GM18868 (cell line): ENCODE data around the gene DDX3X.
"Not testable (repeated sequence)": the region's sequence is repeated elsewhere in the genome, so short reads cannot be mapped to it uniquely, and the experiment has no call there.

Source experiments
- ATAC-seq: cut with Tn5 transposase; IDR thresholded peaks from one replicate; pipeline ENCODE4 v1.9.1; 2021; ENCODE audit warnings: mild to moderate bottlenecking, moderate library complexity; ENCODE audit not compliant: unreplicated experiment

The DDX3X gene

DNA sequence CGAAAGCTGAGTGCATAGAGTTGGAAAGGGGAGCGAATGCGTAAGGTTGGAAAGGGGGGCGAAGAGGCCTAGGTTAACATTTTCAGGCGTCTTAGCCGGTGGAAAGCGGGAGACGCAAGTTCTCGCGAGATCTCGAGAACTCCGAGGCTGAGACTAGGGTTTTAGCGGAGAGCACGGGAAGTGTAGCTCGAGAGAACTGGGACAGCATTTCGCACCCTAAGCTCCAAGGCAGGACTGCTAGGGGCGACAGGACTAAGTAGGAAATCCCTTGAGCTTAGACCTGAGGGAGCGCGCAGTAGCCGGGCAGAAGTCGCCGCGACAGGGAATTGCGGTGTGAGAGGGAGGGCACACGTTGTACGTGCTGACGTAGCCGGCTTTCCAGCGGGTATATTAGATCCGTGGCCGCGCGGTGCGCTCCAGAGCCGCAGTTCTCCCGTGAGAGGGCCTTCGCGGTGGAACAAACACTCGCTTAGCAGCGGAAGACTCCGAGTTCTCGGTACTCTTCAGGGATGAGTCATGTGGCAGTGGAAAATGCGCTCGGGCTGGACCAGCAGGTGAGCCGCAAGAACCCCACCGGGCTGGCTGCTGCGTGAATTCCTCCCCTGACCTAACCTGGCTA is at the start of gene DDX3X:
Gene DDX3X, plus strand, starts transcription at position 419 of the 619 bp plus-strand sequence. Its CDS starts 91 bp downstream, at position 510.
- peak; percentile 57 for ATAC-seq

DNA sequence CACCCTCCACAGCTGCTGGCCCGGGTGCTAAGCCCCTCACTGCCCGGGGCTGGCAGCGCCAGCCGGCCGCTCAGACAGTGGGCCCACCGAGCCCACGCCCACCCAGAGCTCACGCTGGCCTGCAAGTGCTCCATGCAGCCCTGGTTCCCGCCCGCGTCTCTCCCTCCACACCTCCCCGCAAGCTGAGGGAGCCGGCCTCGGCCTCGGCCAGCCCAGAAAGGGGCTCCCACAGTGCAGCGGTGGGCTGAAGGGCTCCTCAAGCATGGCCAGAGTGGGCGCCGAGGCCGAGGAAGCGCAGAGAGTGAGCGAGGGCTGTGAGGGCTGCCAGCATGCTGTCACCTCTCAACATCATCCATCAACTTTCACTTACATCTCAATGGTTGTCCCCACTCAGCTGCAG is 48.0 kb upstream of the DDX3X start:
- ATAC-seq = not testable (repeated sequence)

DNA sequence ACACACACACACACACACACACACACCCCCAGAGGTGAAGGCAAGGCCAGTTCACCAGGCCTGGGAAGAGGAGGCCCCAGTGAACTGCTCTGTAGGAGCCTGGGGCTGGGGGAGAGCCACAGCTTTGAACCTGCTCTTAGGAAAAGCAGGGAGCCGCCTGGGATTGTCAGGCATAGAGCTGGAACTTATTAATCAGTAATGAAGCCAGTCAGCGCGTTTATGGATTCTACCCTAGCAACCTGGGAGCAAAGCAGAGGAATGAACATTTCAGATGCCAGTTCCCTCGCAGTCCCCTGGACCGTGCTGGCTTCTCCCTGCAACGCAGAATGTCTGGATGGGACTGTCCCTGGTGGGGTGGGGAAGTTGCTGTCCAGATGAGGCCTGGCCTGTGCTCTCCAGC is 45.3 kb upstream of the DDX3X start:
- no peak for ATAC-seq

DNA sequence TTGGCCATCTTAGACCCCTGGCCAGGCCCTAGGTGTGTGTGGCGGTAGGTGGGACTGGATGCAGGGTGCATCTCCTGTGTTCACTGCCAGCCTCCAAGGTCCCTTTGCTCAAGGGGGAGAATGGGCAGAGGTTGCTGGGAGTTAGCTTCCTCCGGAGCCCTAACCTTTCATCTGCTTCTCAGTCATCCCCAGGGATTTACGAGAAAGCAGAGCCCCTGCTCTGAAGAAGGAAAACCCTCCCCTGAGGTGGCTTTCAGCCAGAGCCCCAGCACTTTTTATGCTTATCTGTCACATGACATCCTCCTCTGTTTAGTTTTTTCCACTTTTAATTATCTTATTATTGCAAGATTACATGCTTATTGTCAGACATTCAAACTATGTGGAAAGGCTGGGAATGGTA is 44.9 kb upstream of the DDX3X start:
- ATAC-seq = no peak

DNA sequence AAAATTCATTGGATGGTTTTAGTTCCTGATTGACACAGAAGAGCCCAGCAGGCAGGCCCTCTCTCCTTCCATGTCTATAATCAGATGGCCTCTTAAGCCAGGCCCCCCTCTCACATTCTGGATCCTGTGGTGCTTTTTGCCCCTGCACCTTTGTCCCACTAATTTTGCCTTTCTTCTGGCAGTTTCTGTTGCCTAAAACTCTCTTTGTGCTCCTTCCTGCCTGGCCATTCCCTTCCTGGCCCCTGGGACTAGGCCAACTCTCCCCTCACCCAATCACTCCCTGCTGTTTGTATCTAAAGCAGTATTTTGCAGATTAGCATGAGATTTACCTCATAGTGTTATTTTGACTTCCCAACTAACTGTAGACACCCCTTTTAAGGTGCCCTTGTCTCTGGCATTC is 42.7 kb upstream of the DDX3X start:
- ATAC-seq = no peak

DNA sequence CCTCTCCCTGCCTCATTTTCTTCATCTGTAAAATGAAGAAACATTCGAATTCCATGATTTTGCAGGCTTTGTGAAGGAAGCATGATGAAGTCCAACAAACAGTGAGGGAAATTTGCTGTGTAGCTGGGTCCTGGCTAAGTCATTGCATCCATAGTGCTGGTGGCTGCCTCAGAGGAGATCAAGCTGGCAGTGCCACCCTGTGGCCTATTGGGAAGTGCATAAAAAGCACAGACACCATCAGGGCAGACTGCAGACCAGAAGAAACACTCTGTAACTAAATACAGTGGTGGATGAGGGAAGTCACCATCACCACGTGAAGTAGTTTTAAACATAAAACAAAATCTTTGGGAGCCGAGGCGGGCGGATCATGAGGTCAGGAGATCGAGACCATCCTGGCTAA is 40.7 kb upstream of the DDX3X start:
- ATAC-seq = no peak

DNA sequence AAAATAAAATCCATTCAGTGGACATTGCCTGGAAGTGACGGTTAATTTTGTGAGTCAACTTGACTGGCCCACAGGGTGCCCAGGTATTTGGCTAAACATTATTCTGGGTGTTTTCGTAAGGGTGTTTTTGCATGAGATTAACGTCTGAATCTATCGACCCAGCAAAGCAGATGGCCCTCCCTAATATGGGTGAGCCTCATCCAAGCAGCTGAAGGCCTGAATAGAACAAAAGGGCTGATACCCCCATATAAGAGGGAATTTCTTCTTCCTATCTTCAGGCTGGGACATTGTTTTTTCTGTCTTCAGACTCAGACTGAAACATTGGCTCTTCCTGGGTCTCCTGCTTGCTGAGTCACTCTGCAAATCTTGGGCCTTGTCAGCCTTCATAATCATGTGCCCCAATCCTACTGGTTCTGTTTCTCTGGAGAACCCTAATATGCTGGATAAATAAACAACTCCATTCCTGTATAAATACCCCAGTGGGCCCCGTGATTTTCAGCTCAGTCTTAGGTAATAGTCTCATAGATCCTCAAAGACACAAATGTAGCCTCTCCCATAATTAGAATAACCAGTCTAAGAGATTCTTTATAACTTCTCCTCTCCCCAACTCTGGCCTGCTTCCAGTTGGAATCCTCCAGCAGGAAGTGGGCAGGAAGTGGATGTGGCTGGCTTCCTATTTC is 33.1 kb upstream of the DDX3X start:
- ATAC-seq = no peak

DNA sequence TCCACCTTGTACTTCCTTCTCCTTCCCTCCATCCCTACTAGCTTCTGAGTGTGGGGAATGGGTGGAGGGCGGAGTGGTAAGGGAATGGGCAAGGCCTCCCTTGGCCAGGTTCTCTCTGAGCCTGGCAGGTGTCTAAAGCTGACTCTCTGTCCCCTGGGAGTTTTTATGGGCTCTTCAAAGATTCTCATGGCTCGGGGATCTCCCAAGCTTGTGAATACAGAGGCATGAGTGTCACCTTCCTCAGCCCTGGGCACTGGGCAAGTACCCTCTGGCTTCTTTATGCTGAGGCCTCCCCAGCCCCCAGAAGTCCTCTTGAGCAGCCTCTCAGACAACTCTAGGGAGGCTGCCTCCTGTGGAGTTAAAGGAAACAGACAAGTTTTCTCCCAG is 32.5 kb upstream of the DDX3X start:
- ATAC-seq = peak; percentile 85

DNA sequence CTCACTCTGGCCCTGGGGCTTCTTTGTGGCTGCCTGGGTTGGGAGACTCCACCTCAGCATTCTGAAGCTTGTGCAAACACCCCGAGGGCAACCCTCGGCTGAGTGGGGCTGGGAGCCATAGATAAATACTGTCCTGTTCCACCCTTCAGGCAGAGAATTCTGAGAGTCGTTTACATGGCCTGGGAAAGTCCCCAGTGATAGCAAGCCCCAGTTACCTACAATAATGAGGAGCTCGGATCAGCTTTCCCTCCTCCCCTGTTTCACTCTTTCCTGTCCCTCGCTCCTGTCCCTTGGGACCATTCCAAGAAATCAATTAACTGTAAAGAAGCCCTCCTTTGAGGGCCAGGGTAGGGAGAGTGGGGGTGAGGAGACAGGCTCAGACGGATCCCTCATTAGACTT is 31.6 kb upstream of the DDX3X start:
- ATAC-seq = no peak

DNA sequence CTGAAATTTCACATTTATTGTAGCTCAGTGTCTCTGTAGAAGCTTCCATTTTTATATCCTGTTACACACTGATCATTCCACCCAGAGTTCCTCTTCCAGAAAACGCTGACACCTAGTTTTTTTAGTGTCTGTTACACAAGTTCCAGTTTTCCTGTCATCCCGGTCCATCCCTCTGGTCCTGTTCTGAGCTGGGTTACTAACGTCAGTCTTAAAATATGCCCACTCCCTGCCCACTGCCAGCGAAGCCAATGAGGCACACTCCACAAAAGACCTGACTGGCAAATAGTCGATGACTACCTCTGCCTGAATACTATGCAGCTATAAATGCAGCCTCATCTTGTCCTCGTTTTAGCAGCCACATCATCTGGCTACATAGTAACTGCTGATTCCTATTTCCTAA is 30.9 kb upstream of the DDX3X start:
- no peak for ATAC-seq

DNA sequence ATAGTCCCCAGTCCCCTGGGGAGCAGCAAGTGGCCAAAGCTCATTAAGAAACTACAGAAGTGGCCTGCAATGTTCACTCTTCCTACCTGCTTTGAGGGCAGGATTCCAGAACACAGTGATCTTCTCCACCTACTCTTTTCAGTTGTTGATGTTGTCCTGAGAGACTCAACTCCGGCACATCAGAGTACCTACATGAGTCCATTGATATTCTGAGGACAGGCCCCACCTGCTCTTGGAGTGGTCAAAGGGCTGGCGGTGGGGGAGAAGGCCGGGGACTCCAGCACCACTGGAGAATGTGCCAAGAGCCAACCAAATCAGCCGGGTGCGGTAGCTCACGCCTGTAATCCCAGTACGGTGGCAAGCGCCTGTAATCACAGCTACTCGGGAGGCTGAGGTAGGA is 29.8 kb upstream of the DDX3X start:
- no peak for ATAC-seq

DNA sequence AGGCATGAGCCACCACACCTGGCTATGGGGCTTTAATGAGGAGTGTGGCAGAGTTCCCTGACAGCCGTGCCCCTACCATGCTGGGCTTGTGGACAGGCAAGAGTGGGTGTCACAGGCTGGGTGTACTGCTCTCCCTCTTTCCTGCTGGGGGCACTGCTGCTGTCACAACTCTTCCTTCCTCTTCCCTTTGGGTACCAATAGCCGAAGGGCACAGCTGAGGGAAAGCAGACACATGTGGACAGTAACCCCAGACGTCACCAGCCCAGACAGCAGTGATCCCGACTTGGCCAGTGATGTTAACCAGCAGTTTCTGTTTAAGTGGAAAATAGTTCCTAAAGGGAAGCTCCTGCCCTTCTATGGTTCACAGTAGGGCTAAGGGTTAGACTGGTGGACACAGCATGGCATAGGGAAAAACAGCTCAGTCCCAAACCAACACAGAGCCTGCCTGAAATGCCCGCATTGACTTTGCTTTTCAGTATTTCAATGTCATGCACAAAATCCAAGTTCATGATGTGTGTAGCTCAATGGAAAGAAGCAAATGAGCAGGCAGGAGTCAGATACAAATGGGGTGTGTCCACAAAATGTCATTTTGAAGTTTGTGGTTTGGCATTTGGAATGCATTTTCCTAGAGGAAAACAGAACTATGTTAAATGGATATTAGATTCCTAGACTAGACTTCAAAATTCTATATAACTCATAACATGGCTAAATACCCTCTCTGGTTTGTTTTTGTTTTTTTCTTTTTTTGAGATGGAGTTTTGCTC is 24.9 kb upstream of the DDX3X start:
- ATAC-seq = no peak

DNA sequence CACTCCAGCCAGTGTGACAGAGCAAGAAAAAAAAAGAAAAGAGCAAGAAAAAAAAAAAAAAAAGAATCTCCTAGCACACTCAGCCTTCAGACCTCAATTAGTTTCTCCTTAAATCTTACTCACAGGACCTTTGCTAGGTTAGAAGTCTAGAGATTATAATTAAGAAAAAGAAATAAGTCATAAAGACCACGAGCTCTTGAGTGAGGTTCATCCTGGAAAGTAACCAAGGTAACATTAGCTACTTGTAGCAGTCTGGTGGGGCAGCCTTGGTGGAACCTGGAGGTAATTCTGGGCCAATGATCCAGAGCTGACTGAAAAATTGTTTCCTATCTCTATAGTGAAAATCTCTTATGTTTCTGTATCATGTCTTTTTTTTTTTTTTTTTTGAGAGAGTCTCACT is 21.2 kb upstream of the DDX3X start:
- ATAC-seq = no peak

DNA sequence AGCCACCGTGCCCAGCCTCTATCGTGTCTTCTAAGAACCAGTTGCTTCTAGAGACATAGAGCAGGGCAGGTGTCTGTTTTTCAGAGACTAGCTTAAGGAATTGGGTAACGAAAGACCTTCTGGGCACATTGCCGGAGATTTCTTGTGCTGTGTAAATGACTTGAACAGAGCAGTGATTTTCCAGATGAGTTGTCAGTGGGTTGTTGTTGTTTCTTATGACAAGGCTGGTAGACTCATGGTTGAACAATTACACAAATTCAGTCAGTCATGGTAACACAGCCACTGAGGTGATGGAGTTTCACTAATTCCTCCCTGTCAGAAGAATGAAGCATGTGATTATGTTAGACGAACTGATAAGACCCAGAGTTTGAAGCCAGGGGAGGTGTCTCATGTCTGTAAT is 20.5 kb upstream of the DDX3X start:
- ATAC-seq = no peak

DNA sequence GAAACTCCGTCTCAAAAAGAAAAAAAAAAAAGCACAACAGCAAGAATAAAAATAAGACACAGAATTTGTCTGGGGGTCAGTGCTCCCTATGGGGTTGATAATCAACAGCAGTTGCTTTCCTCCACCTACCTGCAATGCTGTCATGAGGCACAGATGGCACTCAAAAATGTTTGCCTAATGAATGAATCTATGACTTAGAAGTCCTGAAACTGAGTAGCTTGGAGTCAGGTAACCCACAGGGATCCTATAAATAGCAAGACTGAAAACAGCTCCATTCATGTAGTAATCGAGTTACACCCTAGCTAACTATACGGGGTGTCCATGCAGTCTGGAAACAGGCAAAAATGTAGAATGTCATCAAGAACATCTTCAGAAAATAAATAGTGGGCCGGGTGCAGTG is 19.8 kb upstream of the DDX3X start:
- peak; percentile 70 for ATAC-seq

DNA sequence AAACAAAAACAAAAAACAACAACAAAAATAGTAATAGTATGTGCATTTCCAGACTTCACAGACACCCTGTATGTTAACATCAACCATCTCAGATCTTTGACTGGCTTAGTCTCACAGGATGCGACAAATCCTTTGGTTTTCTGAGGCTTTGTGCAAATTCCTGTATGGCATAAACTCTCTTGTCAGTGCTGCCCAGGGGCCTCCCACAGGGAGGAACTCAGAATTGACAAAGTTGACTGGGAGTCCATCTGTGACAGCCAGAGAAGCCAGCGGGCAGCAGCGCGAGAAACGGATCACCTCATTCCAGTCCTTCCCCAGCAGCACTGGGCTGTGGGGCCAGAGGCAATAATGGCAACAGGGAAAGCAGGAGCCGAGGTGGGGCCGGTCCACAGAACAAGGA is 19.1 kb upstream of the DDX3X start:
- ATAC-seq = no peak

DNA sequence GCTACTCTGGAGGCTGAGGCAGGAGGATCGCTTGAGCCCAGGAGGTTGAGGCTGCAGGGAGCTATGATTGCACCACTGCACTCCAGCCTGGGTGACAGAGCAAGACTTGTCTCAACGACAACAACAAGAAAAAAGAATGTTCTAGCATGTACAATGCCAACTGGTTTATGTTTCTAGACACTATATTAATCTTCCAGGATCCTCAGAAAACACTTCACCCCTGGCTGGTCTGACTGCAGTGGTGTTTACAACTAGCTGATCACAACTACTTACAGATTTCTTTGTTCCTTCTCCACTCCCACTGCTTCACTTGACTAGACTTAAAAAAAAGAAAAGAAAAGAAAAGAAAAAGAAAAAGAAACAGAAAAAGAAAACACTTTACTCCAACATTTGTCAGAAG is 17.7 kb upstream of the DDX3X start:
- ATAC-seq = not testable (repeated sequence)

DNA sequence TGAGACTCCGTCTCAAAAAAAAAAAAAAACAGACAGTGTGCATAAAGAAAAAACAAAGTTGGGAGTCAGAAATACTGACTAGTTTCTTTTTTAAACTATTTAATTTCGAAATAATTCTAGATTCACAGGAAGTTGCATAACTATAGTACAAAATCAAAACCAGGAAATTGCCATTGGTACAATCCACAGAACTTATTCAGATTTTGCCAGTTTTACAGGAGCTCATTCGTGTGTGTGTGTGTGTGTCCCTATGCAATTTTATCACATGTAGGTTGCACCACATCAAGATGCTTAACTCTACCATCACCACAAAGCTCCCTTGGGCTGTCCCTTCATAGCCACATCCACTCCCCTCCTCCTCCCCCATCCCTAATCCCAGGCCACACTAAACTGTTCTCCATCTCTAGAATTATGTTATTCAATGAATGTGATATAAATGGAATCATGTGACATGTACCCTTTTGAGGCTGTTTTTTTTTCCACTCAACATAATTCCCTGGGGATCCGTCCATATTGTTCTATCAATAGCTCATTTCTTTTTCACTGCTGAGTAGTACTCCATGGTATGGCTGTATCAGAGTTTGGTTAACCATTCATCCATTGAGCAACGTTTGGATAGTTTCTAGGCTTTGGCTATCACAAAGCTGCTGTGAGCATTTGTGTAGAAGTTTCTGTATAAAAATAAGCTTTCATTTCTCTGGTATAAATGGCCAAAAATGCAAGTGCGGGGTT is 16.3 kb upstream of the DDX3X start:
- no peak for ATAC-seq

DNA sequence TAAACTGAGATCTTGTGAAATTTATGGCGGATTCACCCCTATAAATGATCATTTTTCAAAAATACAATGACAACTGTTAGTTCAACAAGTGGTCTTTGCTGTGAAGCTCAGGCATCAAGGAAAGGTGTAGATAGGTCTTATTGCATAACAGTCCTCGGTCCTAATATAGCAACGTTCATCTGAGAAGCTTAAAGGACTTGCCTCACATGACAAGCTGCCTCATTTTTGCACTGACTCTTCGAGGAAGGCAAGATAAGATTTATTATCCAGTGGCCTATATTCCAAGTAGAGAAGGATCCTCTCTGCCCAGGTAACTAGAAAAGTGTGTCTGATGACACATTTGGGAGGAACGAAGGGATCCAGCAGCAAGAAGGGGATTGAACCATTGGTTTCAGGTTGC is 13.6 kb upstream of the DDX3X start:
- no peak for ATAC-seq

DNA sequence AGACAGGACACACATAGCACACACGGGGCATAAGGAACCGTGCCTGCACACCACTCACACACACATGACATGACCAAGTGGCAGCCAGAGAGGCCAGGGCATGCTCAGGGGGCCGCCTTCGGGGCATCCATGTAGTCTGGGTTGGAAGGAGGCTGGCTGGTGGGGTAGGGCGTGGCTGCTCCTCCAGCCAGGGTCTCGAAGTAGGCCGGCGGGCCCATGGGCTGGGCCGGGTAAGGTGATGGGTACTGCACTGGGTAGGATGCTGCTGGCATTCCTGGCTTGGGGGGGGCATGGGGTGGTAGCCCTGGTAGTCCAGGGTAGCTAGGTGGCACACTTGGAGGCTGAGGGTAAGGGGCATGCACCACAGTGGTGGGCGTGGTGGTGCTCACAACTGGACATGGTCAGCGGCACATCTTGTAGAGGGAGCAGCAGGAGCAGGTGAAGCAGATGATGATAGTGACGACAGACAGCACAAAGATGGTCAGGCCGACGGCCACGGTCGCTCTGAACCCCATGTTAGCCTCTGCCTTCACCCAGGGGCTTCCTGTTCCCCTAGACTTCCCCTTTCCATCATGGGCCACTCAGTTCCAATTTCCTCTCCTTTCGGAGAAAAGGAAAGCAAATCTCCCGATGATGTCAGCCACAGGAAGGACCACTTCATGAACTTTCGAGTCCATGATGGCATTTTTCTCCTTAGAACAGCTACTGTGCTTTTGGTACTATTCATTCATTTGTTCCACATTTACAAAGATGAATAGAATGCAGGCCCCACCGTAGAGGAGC is 10.9 kb upstream of the DDX3X start:
- no peak for ATAC-seq

DNA sequence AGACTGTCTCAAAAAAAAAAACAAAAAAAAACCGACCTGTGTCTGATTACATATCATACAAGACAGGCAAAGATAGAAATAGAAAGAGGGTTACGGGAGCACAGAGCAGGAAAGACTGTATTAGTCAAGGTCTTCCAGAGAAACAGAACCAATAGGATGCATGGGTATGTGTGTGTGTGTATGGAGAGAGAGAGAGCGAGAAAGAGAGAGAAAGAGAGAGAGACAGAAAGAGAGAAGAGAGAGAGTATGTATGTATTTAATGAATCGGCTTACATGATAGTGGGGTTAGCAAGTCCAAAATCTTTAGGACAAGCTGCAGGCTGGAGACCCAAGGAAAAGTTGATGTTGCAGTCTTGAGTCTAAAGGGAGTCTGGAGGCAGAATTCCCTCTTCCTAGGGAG is 7.5 kb upstream of the DDX3X start:
- ATAC-seq = no peak
